ENCODE results near the gene EPB41L2. TPM values are rescaled to one million over a fixed set of nuclear protein-coding genes. Genes with fewer than 3 reads are reported as not detected.

EPB41L2 gene
- total RNA-seq, 1 donor from 2014 or later, result 136 TPM

DNA sequence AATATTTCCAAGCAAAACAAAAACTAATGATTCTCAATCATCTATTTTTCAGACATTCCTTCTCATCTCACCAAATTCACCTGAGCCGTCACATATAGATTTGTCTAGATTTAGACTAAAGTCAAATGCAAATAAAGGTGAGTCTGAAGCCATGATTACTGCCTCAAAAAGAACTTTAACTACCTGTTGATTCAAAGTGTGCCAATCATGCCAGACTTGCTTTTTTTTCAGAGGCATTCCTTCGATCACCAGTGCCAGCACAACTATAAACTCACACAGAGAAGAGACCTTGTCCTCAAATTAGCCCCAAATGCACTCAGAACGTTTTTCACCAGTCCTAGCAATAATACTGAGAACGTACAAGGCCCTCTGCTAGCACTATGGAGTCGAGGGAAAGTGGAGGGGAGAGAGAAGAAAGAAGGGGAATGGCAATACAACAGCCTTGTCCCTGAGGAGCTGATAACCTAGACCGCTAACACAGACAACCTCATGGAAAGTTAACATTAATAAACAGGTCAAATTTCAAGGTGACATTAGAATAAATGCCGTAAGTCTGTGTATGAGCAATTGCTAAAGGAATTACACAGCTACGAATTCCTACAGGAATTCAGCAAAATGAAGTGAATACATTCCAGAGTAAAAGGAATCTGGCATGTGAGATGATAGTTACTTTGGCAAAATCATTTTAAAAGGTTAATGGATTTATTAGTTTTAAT lies 60.9 kb downstream of the EPB41L2 start:
- Histone ChIP-seq H3K9me3 (ENCODE audit: insufficient read depth, low read depth, low read length) (no peaks in the 10 kb centered on the region), H3K4me3 (ENCODE audit: insufficient read depth, low read depth, low read length) (no peak overlapping the region), H3K27me3 (ENCODE audit: insufficient read depth, low read length) (no peaks in the 10 kb centered on the region), H3K27ac (ENCODE audit: low read depth, low read length) (no peak overlapping the region), H3K4me1 (ENCODE audit: insufficient read depth, low read length) (peaks cover 13% of the 10 kb centered on the region), H3K79me2 (ENCODE audit: insufficient read depth, low read length) (peaks cover 52% of the 10 kb centered on the region), H3K36me3 (ENCODE audit: insufficient read depth, low read length) (no peaks in the 10 kb centered on the region), H4K20me1 (ENCODE audit: insufficient read depth, low read length) (peaks cover 19% of the 10 kb centered on the region), H2AFZ (ENCODE audit: low read depth, low read length) (no peak overlapping the region), H3K4me2 (ENCODE audit: low read length) (no peak overlapping the region), H3K9ac (ENCODE audit: low read length) (no peak overlapping the region)
- FAIRE-seq (no peak), DNase-seq (ENCODE audit: low read depth) (peak; percentile 71)
- H3K27me3 Mint-ChIP-seq (ENCODE audit: low read depth, unreplicated experiment), result no peaks in the 10 kb centered on the region
- no peak for TF ChIP-seq EZH2 (IDR thresholded peaks at IDR 0.05; ENCODE audit: insufficient read depth, low read length)
- TF ChIP-seq, protein P1, sequence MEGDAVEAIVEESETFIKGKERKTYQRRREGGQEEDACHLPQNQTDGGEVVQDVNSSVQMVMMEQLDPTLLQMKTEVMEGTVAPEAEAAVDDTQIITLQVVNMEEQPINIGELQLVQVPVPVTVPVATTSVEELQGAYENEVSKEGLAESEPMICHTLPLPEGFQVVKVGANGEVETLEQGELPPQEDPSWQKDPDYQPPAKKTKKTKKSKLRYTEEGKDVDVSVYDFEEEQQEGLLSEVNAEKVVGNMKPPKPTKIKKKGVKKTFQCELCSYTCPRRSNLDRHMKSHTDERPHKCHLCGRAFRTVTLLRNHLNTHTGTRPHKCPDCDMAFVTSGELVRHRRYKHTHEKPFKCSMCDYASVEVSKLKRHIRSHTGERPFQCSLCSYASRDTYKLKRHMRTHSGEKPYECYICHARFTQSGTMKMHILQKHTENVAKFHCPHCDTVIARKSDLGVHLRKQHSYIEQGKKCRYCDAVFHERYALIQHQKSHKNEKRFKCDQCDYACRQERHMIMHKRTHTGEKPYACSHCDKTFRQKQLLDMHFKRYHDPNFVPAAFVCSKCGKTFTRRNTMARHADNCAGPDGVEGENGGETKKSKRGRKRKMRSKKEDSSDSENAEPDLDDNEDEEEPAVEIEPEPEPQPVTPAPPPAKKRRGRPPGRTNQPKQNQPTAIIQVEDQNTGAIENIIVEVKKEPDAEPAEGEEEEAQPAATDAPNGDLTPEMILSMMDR (IDR thresholded peaks at IDR 0.05; ENCODE audit: insufficient read depth, low read depth, low read length), result no peak
- peaks cover 8% of the 10 kb centered on the region for H3K9me3 Mint-ChIP-seq (ENCODE audit: unreplicated experiment)
- H3K4me3 Mint-ChIP-seq (ENCODE audit: unreplicated experiment), result no peak overlapping the region
- H3K4me1 Mint-ChIP-seq (ENCODE audit: low read depth, unreplicated experiment), result peaks cover 54% of the 10 kb centered on the region
- H3K27ac Mint-ChIP-seq (ENCODE audit: unreplicated experiment), result peak overlapping the region; percentile 63
- peaks cover 11% of the 10 kb centered on the region for H3K36me3 Mint-ChIP-seq (ENCODE audit: low read depth, unreplicated experiment)

DNA sequence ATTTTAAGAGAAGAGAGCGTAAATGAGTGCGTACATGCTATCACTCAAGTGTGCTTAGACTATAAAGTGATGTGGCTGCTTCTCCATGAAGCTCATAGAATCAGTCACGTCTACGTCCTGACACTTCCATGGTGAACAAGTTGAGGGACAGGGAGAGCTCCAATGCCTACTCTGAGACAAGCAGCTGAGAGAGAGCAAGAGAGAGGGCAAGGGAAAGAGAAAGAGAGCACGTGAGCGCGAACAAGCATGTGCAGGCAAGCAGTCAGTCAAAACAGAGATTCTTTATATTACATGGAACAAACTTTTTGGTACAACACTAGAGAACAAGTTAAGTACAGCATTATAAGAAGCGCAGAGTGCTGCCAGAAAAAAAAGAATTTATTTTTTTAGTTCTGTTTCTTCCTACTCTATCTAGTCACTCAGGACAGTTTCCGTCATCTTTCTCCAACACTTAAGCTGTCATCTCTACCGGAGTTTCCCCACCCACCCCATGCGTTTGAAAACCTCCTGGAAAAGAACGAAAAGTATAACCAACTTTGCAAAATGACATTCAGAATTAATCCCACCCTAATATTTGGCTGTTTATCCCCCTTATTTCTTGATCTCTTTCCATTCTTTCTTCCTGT lies 61.8 kb downstream of the EPB41L2 start:
- H3K36me3 Mint-ChIP-seq (ENCODE audit: low read depth, unreplicated experiment), result peaks cover 5% of the 10 kb centered on the region
- FAIRE-seq, result no peak

More for the DNA sequence above, 61.8 kb downstream of the EPB41L2 start:
- no peaks in the 10 kb centered on the region for H3K27me3 ChIP-seq (ENCODE audit: insufficient read depth, low read length)
- DNase-seq (ENCODE audit: low read depth), result no peak
- peak overlapping the region; percentile 16 for H3K27ac Mint-ChIP-seq (ENCODE audit: unreplicated experiment)
- peaks cover 56% of the 10 kb centered on the region for H3K4me1 Mint-ChIP-seq (ENCODE audit: low read depth, unreplicated experiment)
- H3K27ac ChIP-seq (ENCODE audit: low read depth, low read length), result no peak overlapping the region
- H3K9ac ChIP-seq (ENCODE audit: low read length), result no peak overlapping the region
- H3K79me2 ChIP-seq (ENCODE audit: insufficient read depth, low read length), result peaks cover 52% of the 10 kb centered on the region
- no peaks in the 10 kb centered on the region for H3K9me3 ChIP-seq (ENCODE audit: insufficient read depth, low read depth, low read length)
- no peaks in the 10 kb centered on the region for H3K36me3 ChIP-seq (ENCODE audit: insufficient read depth, low read length)
- H3K4me1 ChIP-seq (ENCODE audit: insufficient read depth, low read length), result peaks cover 19% of the 10 kb centered on the region
- no peak overlapping the region for H3K4me2 ChIP-seq (ENCODE audit: low read length)
- no peak overlapping the region for H2AFZ ChIP-seq (ENCODE audit: low read depth, low read length)
- H3K27me3 Mint-ChIP-seq (ENCODE audit: low read depth, unreplicated experiment), result no peaks in the 10 kb centered on the region
- no peak overlapping the region for H3K4me3 Mint-ChIP-seq (ENCODE audit: unreplicated experiment)
- TF ChIP-seq EZH2 (IDR thresholded peaks at IDR 0.05; ENCODE audit: insufficient read depth, low read length), result no peak
- TF ChIP-seq, protein P1 (IDR thresholded peaks at IDR 0.05; ENCODE audit: insufficient read depth, low read depth, low read length), result no peak
- peaks cover 19% of the 10 kb centered on the region for H4K20me1 ChIP-seq (ENCODE audit: insufficient read depth, low read length)
- H3K4me3 ChIP-seq (ENCODE audit: insufficient read depth, low read depth, low read length), result no peak overlapping the region
- peaks cover 2% of the 10 kb centered on the region for H3K9me3 Mint-ChIP-seq (ENCODE audit: unreplicated experiment)
